Measurements from ENCODE around the gene CCDC28A. TPM values are rescaled to one million over a fixed set of nuclear protein-coding genes. Genes with fewer than 3 reads are reported as not detected.
A peak's percentile ranks its signal among the peaks of the same experiment; 100 is the strongest.

CCDC28A gene
- total RNA-seq, 4 donors from 2014 or later = 12.0 to 31.4 (median 19.6) TPM

DNA sequence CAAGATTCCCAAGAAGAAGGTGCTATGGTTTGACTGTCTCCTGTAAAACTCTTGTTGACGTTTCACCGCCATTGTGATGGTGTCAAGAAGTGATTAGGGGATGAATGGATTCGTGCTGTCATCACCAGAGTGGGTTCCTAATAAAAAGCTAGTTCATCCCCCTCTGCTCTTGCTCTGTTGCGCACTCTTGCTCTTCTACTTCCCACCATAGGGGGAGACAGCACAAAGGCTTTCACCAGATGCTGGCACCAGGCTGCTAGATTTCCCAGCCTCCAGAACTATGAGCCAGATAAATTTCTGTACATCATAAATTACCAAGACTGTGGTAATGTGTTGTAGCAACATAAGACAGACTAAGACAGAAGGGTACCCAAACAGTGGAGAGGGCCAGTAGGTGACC lies 21.6 kb upstream of the CCDC28A start:
- Histone ChIP-seq H3K9me3 (no peaks in the 10 kb centered on the region), H3K4me1 (no peaks in the 10 kb centered on the region), H3K36me3 (no peaks in the 10 kb centered on the region), H3K4me3 (no peak overlapping the region), H3K27me3 (no peaks in the 10 kb centered on the region), H3K27ac (no peak overlapping the region)
- no peak for DNase-seq
- WGBS, 2 donors (ENCODE audit: low coverage in 1 of 2) = 81 to 87% methylated on average over 3 to 4 of the region's 4 CpGs
- in situ Hi-C loops (cut with MboI; ENCODE audit: low pct_ligation_motif_present in 1 of 4, low pct_unique_long_range_greater_than_20kb in 1 of 4, low sequenced_read_pairs in 3 of 4) = loop anchor here (25.0 kb wide), 3 partner anchors 315 to 640 kb away; partner anchors contain the start of genes HEBP2 (in 2 of the 4) and PERP (in 1 of the 4)
- intact Hi-C loops (cut with DNase I; ENCODE audit: low total_unique reads) = no loop called here
- no peak for TF ChIP-seq CTCF (IDR thresholded peaks at IDR 0.05)
- TF ChIP-seq EP300 (IDR thresholded peaks at IDR 0.05; ENCODE audit: low read depth) = no peak
- TF ChIP-seq POLR2AphosphoS5 (IDR thresholded peaks at IDR 0.05) = no peak

- DNase-seq = no peak
- H3K9me3 ChIP-seq = no peaks in the 10 kb centered on the region
- TF ChIP-seq CTCF (IDR thresholded peaks at IDR 0.05) = no peak
- intact Hi-C loops (cut with DNase I; ENCODE audit: low total_unique reads) = no loop called here
- H3K36me3 ChIP-seq = no peaks in the 10 kb centered on the region
- H3K4me3 ChIP-seq = no peak overlapping the region
- in situ Hi-C loops (cut with MboI; ENCODE audit: low pct_ligation_motif_present in 1 of 4, low pct_unique_long_range_greater_than_20kb in 1 of 4, low sequenced_read_pairs in 3 of 4) = loop anchor here (25.0 kb wide), 3 partner anchors 320 to 645 kb away; partner anchors contain the start of genes HEBP2 (in 2 of the 4) and PERP (in 1 of the 4)
- H3K27me3 ChIP-seq = no peaks in the 10 kb centered on the region
- no peaks in the 10 kb centered on the region for H3K4me1 ChIP-seq
- WGBS, 2 donors (ENCODE audit: low coverage in 1 of 2) = 79 to 93% methylated on average over 3 to 4 of the region's 4 CpGs
- H3K27ac ChIP-seq = no peak overlapping the region
Measured at GRCh38 chr6:138757136-138757535, 16.4 kb upstream of the CCDC28A start.

DNA sequence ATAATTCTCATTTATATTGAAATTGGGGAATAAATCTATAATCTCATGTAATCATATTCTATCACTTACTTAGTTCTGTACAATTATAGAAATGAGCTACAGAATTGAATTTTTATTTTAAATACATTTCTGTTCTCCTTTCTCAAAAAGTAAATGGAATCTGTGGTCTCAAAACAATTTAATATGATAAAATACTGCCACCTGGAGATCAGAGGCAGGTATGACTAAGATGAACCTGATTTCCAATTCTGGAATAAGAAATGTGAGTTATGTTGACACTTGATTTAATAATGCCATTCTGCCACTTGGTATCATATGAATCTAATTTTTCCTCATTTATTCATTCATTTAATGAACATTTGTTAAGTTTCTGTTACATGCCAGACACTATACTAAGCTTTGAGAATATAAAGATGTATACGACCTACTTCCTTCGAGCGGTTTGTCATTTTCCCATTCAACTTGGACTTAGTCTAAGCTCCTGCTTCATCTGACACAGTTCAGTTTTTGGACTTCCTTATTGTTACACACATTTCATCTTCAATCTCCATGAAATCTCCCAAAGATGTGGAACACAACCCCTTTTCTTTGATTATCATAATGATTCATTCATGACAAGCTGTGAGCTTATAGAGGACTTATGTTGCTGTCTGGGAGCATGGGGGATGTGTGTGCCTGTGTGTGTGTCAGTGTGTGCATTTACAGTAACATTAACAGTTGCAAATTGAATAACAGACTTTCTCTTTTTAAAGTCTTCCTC lies 7.5 kb upstream of the CCDC28A start:
- H3K27me3 ChIP-seq = no peaks in the 10 kb centered on the region
- TF ChIP-seq POLR2AphosphoS5 (IDR thresholded peaks at IDR 0.05) (no peak), EP300 (IDR thresholded peaks at IDR 0.05; ENCODE audit: low read depth) (no peak), POLR2A (IDR thresholded peaks at IDR 0.05) (no peak), CTCF (IDR thresholded peaks at IDR 0.05) (peak; percentile 56 to 75 (median 62))
- intact Hi-C loops (cut with DNase I; ENCODE audit: low total_unique reads) = loop anchor here (10.0 kb wide), 2 partner anchors 181 to 651 kb away; no protein-coding TSS in a partner anchor
- no peak overlapping the region for H3K4me3 ChIP-seq
- H3K9me3 ChIP-seq = no peaks in the 10 kb centered on the region
- in situ Hi-C loops (cut with MboI; ENCODE audit: low pct_ligation_motif_present in 1 of 4, low pct_unique_long_range_greater_than_20kb in 1 of 4, low sequenced_read_pairs in 3 of 4) = loop anchor here (10.0 to 25.0 kb wide), 7 partner anchors 71 to 654 kb away; partner anchors contain the start of genes HEBP2 (in 2 of the 4) and PERP (in 1 of the 4)
- no peak for DNase-seq
- no peaks in the 10 kb centered on the region for H3K4me1 ChIP-seq
- no peaks in the 10 kb centered on the region for H3K36me3 ChIP-seq
- no peak overlapping the region for H3K27ac ChIP-seq
- WGBS, 2 donors (ENCODE audit: low coverage in 1 of 2) = 92 to 94% methylated on average over 3 of the region's 3 CpGs

DNA sequence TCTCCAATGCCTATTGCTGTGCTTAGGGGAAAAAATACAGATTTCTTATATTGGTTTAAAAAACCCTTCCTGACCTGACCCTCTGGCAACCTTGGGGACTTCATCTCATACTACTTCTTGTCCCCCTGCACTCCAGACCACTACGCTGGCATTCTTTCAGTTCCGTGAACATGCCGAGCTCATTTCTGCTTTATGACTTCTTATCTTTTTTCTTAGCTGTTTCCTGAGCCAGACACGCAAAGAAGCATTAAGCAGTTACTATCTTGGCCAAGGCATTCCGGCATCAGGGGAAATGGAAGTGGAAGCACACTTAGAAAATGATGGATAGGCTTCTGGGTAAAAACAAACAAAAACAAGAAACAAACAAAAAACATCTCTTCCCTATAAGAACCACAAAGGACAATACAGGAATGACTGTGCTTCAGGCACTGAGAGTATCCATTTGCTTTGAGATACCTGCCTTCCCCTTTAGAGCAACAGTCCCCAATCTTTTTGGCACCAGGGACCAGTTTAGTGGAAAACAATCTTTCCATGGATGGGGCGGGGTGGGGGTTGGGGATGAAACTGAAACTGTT lies 4.4 kb upstream of the CCDC28A start:
- no peak overlapping the region for H3K4me3 ChIP-seq
- no peak overlapping the region for H3K27ac ChIP-seq
- intact Hi-C loops (cut with DNase I; ENCODE audit: low total_unique reads) (loop anchor here (10.0 kb wide), 2 partner anchors 184 to 654 kb away; no protein-coding TSS in a partner anchor), in situ Hi-C loops (cut with MboI; ENCODE audit: low pct_ligation_motif_present in 1 of 4, low pct_unique_long_range_greater_than_20kb in 1 of 4, low sequenced_read_pairs in 3 of 4) (loop anchor here (10.0 to 25.0 kb wide), 7 partner anchors 74 to 657 kb away; partner anchors contain the start of genes HEBP2 (in 2 of the 4) and PERP (in 1 of the 4))
- peaks cover 0 to 9% (median 8%) of the 10 kb centered on the region in 4 donors for H3K4me1 ChIP-seq
- 44 to 53% methylated on average over 5 to 6 of the region's 6 CpGs for WGBS, 2 donors (ENCODE audit: low coverage in 1 of 2)
- H3K9me3 ChIP-seq = no peaks in the 10 kb centered on the region
- no peaks in the 10 kb centered on the region for H3K27me3 ChIP-seq
- no peaks in the 10 kb centered on the region for H3K36me3 ChIP-seq
- TF ChIP-seq EP300 (IDR thresholded peaks at IDR 0.05; ENCODE audit: low read depth) (no peak), POLR2AphosphoS5 (IDR thresholded peaks at IDR 0.05) (no peak), POLR2A (IDR thresholded peaks at IDR 0.05) (no peak), CTCF (IDR thresholded peaks at IDR 0.05) (no peak)
- no peak for DNase-seq
